ENCODE measurements around the gene ARHGAP20. TPM values are rescaled to one million over a fixed set of nuclear protein-coding genes. Genes with fewer than 3 reads are reported as not detected.

The ARHGAP20 gene
- total RNA-seq, 4 donors from 2014 or later = 31.1 to 52.2 (median 45.0) TPM

- TF ChIP-seq, protein P1, sequence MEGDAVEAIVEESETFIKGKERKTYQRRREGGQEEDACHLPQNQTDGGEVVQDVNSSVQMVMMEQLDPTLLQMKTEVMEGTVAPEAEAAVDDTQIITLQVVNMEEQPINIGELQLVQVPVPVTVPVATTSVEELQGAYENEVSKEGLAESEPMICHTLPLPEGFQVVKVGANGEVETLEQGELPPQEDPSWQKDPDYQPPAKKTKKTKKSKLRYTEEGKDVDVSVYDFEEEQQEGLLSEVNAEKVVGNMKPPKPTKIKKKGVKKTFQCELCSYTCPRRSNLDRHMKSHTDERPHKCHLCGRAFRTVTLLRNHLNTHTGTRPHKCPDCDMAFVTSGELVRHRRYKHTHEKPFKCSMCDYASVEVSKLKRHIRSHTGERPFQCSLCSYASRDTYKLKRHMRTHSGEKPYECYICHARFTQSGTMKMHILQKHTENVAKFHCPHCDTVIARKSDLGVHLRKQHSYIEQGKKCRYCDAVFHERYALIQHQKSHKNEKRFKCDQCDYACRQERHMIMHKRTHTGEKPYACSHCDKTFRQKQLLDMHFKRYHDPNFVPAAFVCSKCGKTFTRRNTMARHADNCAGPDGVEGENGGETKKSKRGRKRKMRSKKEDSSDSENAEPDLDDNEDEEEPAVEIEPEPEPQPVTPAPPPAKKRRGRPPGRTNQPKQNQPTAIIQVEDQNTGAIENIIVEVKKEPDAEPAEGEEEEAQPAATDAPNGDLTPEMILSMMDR (IDR thresholded peaks at IDR 0.05; ENCODE audit: low read depth) = no peak
Observed at GRCh38 chr11:110606415-110606814, 105.8 kb downstream of the ARHGAP20 start.

GRCh38 chr11:110601936-110602335 is 110.3 kb downstream of the ARHGAP20 start:
- TF ChIP-seq, protein P1 (IDR thresholded peaks at IDR 0.05; ENCODE audit: low read depth) = no peak

GRCh38 chr11:110600322-110600721 is 111.9 kb downstream of the ARHGAP20 start:
- TF ChIP-seq, protein P1 (IDR thresholded peaks at IDR 0.05; ENCODE audit: low read depth) = no peak

- TF ChIP-seq, protein P1 (IDR thresholded peaks at IDR 0.05; ENCODE audit: low read depth) = no peak
Observed at GRCh38 chr11:110599207-110599606, 113.0 kb downstream of the ARHGAP20 start.

DNA sequence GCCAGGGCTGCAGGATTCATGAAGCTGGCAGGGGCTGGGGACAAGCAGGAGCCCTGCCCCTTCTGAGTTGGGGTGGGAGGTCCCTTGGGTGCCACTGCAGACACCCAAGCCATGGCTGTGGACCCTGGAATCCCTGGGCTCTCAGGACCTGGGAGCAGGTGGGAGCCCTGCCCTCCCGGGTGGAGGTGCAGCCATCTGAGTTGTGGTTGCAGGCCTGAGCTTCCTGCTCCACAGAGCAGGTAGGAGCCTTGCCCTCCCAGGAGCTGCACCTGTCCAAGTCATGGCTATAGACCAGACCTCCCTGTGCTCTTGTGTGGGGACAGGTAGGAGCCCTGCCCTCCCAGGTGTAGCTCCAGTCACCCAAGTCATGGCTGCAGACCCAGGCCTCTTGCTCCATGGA is 113.5 kb downstream of the ARHGAP20 start:
- TF ChIP-seq, protein P1 (IDR thresholded peaks at IDR 0.05; ENCODE audit: low read depth) = no peak

DNA sequence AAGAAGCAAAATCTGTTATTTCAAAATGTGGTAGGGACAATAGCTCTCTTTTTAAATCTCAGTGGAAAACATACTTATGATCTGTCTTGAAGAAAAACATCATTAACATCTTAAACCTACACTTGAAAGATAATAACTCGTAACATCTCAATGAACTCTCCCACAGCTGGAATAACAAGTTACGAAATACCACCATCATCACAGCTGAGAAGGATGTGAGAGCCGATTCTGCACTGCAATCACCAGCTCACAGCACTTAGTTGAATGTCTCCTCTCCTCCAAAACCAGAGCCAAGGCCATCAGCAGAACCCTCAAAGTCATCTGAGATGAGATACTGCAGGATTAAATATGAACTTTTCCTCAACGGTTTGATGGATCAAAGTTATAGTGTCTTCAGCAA is 124.3 kb downstream of the ARHGAP20 start:
- TF ChIP-seq, protein P1 (IDR thresholded peaks at IDR 0.05; ENCODE audit: low read depth) = no peak

GRCh38 chr11:110587129-110587528 is 125.1 kb downstream of the ARHGAP20 start:
- TF ChIP-seq, protein P1 (IDR thresholded peaks at IDR 0.05; ENCODE audit: low read depth) = no peak
